Measurements from ENCODE around the gene ATP2B1.

DNA sequence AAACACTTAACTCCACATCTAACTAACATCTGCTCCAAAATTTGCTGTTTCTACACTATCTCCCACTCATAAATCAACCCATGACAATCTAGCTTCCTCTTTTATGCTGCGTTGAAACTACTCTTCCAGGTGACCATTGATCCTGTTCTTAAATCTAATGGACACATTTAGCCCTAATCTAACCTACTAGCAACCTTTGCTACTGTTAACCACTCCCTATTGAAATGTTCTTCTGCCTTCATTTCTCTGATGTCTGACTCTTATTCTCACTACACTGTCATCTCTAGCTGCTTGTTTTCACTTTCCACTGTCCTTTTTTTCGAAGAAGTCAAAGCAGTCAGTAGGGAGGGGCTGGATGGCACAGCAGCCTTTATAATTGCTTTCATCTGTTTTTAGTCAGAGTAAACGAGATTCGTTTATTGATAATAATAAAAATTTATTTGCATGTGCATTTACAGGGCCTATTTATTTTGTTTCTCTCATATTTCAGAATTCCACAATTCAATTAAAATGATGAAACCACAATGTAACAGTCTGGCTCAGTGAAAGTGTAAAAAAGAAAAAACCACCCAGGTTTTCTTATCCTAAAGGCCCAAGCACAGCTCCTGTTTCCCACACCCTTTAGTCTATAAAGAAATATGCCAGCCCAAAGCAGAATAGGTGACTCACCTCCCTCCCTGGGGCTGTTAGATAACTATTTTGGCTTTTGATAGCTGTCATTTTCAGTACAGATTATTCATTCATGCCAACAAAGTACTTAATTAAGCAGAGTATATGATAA is 44.9 kb downstream of the ATP2B1 start:
- TF ChIP-seq, protein P1, sequence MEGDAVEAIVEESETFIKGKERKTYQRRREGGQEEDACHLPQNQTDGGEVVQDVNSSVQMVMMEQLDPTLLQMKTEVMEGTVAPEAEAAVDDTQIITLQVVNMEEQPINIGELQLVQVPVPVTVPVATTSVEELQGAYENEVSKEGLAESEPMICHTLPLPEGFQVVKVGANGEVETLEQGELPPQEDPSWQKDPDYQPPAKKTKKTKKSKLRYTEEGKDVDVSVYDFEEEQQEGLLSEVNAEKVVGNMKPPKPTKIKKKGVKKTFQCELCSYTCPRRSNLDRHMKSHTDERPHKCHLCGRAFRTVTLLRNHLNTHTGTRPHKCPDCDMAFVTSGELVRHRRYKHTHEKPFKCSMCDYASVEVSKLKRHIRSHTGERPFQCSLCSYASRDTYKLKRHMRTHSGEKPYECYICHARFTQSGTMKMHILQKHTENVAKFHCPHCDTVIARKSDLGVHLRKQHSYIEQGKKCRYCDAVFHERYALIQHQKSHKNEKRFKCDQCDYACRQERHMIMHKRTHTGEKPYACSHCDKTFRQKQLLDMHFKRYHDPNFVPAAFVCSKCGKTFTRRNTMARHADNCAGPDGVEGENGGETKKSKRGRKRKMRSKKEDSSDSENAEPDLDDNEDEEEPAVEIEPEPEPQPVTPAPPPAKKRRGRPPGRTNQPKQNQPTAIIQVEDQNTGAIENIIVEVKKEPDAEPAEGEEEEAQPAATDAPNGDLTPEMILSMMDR (IDR thresholded peaks at IDR 0.05) = no peak
- TF ChIP-seq POLR2A (IDR thresholded peaks at IDR 0.05) = no peak
